Fibroblast of pulmonary artery (primary cell): ENCODE measurements around the gene FOXC2.

Experiments
- DNase-seq: peaks from one replicate; pipeline ENCODE4 v3.0.0-alpha.2; 2010; ENCODE audit warnings: low read depth
- H3K4me3 ChIP-seq: replicated peaks from 2 replicates; pipeline ENCODE4 v1.5.1; 2011; ENCODE audit warnings: low read depth, mild to moderate bottlenecking, control low read depth, low read length, moderate library complexity
- TF ChIP-seq, protein P1 (sequence below): IDR thresholded peaks from 2 replicates; pipeline ENCODE4 v1.5.1; 2011; ENCODE audit warnings: mild to moderate bottlenecking, control low read depth, low read length, inconsistent platforms; ENCODE audit errors: missing control alignments

FOXC2 gene

DNA sequence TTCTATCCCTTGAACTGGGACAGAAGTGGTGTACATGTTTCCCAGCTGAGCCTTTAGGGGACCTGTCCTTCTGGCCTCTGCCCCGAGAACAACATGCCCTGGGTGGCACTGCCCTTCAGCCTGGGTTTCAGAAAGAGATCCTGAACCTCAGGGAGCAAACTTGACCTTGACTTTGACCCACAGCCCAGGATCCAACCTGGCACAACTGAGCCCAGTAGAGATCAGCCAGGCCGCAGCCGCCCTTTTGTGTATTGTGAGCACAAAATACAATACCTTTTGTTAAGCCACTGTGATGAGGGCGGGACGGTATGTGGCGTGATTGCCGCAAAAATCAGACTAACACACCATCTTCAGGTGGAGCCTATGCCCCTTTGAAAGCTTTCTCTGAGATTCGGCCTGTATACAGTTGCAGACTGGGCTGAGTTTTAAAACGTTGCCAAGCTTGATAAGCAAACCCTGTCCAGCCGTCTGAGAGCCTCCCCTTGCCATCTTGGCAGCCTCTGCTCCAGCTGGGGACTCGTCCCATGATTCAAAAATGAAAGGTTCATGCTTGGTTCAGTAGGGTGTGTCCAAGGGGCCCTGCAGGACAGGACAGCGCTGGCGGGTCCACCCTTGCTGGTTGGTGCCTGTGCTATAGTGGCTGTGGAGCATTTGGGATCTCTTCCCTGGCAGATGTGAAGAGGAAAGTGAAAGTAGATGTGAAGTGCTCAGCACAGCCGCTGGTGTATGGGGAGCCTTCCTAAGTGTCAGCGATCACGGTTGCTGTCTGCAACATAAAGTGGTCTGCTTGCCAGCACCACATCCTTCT, 52.0 kb downstream of the FOXC2 start:
- DNase-seq, result no peak

More for the DNA sequence above, 52.0 kb downstream of the FOXC2 start:
- TF ChIP-seq, protein P1, sequence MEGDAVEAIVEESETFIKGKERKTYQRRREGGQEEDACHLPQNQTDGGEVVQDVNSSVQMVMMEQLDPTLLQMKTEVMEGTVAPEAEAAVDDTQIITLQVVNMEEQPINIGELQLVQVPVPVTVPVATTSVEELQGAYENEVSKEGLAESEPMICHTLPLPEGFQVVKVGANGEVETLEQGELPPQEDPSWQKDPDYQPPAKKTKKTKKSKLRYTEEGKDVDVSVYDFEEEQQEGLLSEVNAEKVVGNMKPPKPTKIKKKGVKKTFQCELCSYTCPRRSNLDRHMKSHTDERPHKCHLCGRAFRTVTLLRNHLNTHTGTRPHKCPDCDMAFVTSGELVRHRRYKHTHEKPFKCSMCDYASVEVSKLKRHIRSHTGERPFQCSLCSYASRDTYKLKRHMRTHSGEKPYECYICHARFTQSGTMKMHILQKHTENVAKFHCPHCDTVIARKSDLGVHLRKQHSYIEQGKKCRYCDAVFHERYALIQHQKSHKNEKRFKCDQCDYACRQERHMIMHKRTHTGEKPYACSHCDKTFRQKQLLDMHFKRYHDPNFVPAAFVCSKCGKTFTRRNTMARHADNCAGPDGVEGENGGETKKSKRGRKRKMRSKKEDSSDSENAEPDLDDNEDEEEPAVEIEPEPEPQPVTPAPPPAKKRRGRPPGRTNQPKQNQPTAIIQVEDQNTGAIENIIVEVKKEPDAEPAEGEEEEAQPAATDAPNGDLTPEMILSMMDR, result no peak
- peak overlapping the region; percentile 14 for H3K4me3 ChIP-seq
